Body of pancreas (tissue), 4 donors: ENCODE results near the gene SLC25A21.

ENCODE experiments used
- POLR2A ChIP-seq, 3 donors: fragments of 450-650 bp; IDR thresholded peaks; one replicate each; pipeline ENCODE4 v1.6.1; 2016; ENCODE audit warnings: antibody characterized with exemption in 3 of 3, mild to moderate bottlenecking in 2 of 3
- TF ChIP-seq, protein P1 (sequence below), 7 experiments: fragments of 450-650 bp in 4 of 7; fragments of 200-600 bp in 3 of 7; sonication (generic) in 3 of 7; IDR thresholded peaks; one replicate each; pipeline ENCODE4 v1.5.1; 2016 to 2019; ENCODE audit warnings: antibody characterized with exemption in 7 of 7

DNA sequence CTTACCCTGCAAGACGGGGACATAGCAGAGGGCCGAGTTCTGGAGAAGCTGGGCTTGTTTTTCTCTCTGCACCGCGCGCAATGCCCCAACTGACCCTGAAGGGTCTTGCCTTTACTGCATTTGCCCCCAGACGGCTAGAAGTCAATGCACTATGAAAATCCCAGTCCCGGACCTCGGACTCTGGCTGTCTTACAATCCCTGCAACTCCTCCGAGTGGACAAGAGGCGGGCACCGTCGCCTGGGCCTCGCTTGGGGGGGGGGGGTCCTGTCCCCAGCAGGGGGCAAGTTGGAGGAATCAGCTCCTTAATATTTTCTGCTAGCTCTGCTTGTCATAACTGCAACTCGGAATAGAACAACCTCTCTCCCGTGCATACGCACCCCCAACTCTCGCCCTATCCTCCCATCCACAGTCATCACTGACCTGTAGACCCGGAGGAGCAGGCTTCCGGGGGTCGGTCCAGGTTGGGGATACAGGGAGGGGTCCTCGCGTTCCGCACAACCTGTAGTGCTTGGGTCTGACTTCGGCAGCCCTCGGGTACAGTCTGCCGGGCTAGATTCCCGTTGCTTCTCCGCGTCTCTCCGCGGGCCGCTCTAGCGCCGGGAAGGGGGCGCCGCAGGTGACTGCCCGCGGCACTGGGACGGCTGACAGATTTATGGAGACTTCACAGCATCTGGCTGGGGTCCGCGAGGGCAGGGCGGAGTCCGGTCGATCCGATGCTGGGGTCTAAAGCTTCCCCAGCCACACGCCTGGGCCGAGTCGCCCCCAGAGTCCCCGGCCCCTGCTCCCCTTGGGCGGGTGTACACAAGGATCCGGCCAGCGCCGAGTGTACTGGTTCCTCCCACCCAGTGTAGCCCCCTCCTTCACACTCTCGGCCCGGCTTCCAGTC is 514.0 kb downstream of the SLC25A21 start:
- TF ChIP-seq, protein P1, sequence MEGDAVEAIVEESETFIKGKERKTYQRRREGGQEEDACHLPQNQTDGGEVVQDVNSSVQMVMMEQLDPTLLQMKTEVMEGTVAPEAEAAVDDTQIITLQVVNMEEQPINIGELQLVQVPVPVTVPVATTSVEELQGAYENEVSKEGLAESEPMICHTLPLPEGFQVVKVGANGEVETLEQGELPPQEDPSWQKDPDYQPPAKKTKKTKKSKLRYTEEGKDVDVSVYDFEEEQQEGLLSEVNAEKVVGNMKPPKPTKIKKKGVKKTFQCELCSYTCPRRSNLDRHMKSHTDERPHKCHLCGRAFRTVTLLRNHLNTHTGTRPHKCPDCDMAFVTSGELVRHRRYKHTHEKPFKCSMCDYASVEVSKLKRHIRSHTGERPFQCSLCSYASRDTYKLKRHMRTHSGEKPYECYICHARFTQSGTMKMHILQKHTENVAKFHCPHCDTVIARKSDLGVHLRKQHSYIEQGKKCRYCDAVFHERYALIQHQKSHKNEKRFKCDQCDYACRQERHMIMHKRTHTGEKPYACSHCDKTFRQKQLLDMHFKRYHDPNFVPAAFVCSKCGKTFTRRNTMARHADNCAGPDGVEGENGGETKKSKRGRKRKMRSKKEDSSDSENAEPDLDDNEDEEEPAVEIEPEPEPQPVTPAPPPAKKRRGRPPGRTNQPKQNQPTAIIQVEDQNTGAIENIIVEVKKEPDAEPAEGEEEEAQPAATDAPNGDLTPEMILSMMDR (IDR thresholded peaks at IDR 0.05): no peak
- TF ChIP-seq POLR2A (IDR thresholded peaks at IDR 0.05): no peak
